Left renal pelvis (tissue), 4 donors: Measurements from ENCODE around the gene NXN. TPM values are rescaled to one million over a fixed set of nuclear protein-coding genes. Genes with fewer than 3 reads are reported as not detected.
A peak's percentile ranks its signal among the peaks of the same experiment; 100 is the strongest.
"Not testable (repeated sequence)": the region's sequence is repeated elsewhere in the genome, so short reads cannot be mapped to it uniquely, and the experiment has no call there.

ENCODE experiments used
- DNase-seq, 4 donors: peaks; one replicate each; pipeline ENCODE4 v3.0.0-alpha.2; 2013; ENCODE audit warnings: low read depth in 4 of 4, low spot score in 3 of 4
- polyA plus RNA-seq, 4 donors: library from polyadenylated mRNA; unstranded; fragments of 120-200 nt; gene quantifications; one replicate each; pipeline ENCODE4 v1.2.1, GENCODE V29; 2013; ENCODE audit not compliant: insufficient read length in 4 of 4

NXN gene
- polyA plus RNA-seq, 4 donors = 18.1 to 38.8 (median 35.3) TPM

DNA sequence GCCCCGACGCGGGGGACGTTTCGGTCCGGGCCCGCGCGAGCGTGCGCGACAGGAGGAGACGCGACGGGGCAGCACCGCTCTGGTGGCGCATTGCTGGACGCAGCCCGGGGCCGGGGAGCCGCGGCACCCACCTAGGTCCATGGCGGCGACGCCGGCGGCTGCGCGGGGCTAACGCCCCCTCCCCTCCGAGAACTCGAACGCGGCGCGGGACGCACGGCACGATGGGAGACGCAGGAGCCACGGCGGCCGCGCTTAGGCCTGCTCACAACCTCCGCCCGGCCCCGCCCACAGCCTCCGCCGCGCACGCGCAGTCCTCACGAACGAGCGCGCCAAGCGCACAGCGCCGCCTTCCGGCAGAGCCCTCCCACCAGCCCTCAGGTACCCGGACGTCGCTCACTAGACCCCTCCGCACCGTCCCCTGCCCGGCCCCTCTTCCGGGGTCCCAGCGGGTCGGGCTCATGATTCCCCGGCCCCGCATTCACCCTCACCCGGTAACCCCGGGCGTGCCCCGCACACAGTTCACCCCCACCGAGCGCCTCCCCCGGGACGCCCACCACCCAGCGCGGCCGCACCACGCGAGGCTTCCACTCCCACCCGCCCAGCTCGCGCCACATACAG, 227.5 kb downstream of the NXN start, which contains the start of gene GEMIN4:
Gene GEMIN4, minus strand, starts transcription at position 263 of the 618 bp plus-strand sequence. Its CDS starts 122 bp downstream, at position 141.
- DNase-seq = peak; percentile 83 to 88 (median 86)

- no peak for DNase-seq
These were observed 228.1 kb downstream of the NXN start for GRCh38 chr17:751269-752001.

DNA sequence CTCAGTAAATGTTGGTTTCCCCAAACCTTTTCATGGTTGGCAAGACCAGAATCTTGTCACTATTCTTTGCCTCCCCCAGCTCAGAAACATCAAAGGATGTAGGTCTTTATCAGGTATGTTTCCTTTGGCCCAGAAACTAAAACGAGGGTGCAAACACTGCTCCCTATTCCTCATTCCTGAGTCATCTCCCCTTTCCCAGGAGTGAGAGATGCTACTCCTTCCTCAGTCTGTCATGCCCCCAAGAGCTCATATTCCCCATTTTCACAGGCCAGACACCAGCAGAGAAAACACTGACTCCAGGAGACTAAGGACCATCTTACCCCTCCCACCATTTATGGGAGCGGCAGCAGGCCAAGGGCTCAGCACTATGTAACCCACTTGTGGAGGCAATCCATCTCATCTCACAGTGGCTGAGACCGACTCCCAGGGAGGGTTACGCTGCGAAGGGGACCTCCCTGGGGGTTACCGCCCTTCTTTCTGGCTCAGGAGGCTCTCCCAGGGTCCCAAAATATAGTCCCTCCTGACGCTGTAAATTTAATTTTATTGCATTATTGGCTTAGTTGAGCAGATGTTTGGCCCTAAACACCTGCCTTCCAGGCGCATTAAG, 229.0 kb downstream of the NXN start:
- no peak for DNase-seq

DNA sequence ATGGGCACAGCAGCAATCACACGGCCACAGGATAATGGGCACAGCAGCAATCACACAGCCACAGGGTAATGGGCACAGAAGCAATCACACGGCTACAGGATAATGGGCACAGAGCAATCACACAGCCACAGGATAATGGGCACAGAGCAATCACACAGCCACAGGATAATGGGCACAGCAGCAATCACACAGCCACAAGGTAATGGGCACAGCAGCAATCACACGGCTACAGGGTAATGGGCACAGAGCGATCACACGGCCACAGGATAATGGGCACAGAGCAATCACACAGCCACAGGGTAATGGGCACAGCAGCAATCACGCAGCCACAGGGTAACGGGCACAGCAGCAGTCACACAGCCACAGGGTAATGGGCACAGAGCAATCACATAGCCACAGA, 230.2 kb downstream of the NXN start:
- DNase-seq = not testable (repeated sequence)

Other genes with a start within 250 kb of the NXN start
- 10 to 100 TPM; 23.0 to 31.0 (median 27.2) TPM for gene TLCD3A, start 247.2 kb downstream of the NXN start, polyA plus RNA-seq
- gene GEMIN4, start 227.5 kb downstream of the NXN start, polyA plus RNA-seq = 10 to 100 TPM; 21.2 to 23.6 (median 22.2) TPM
- gene GLOD4, start 197.5 kb downstream of the NXN start, polyA plus RNA-seq = 100 to 1,000 TPM in 3 of 4 donors, 10 to 100 TPM in 1; 66.2 to 129 (median 118) TPM
- 10 to 100 TPM; 12.6 to 19.6 (median 18.8) TPM for gene MRM3, start 197.4 kb downstream of the NXN start, polyA plus RNA-seq
- 10 to 100 TPM; 12.4 to 15.0 (median 14.8) TPM for gene TIMM22, start 17.4 kb upstream of the NXN start, polyA plus RNA-seq
- gene ABR, start 200.2 kb upstream of the NXN start, polyA plus RNA-seq = 10 to 100 TPM; 37.5 to 52.2 (median 47.7) TPM